Parathyroid adenoma (tissue), 2 donors: ENCODE data around the gene ITFG1.
"Not testable (repeated sequence)": the region's sequence is repeated elsewhere in the genome, so short reads cannot be mapped to it uniquely, and the experiment has no call there.

Source experiments
- H2AFZ ChIP-seq: fragments of 300-600 bp; sonication (generic); one replicate; pipeline ENCODE4 v1.7.0; 2017; ENCODE audit warnings: antibody characterized with exemption, mild to moderate bottlenecking
- H3K27ac ChIP-seq: fragments of 300-600 bp; sonication (generic); one replicate; pipeline ENCODE4 v1.7.0; 2017
- H3K27me3 ChIP-seq: fragments of 300-600 bp; sonication (generic); one replicate; pipeline ENCODE4 v1.7.0; 2017; ENCODE audit warnings: low read length; ENCODE audit not compliant: control insufficient read depth, insufficient read depth
- H3K36me3 ChIP-seq: fragments of 300-600 bp; sonication (generic); one replicate; pipeline ENCODE4 v1.7.0; 2017; ENCODE audit warnings: low read length; ENCODE audit not compliant: control insufficient read depth, insufficient read depth
- H3K4me1 ChIP-seq: fragments of 300-600 bp; sonication (generic); one replicate; pipeline ENCODE4 v1.7.0; 2017; ENCODE audit warnings: control low read depth
- H3K4me2 ChIP-seq: fragments of 300-600 bp; sonication (generic); one replicate; pipeline ENCODE4 v1.7.0; 2017; ENCODE audit warnings: low read length
- H3K4me3 ChIP-seq: fragments of 300-600 bp; sonication (generic); one replicate; pipeline ENCODE4 v1.7.0; 2017; ENCODE audit warnings: low read depth, low read length
- H3K79me2 ChIP-seq: fragments of 300-600 bp; sonication (generic); one replicate; pipeline ENCODE4 v1.7.0; 2017; ENCODE audit warnings: control low read depth
- H3K9ac ChIP-seq: fragments of 300-600 bp; sonication (generic); one replicate; pipeline ENCODE4 v1.7.0; 2017; ENCODE audit warnings: mild to moderate bottlenecking
- H3K9me3 ChIP-seq: fragments of 300-600 bp; sonication (generic); one replicate; pipeline ENCODE4 v1.7.0; 2017; ENCODE audit warnings: low read length; ENCODE audit not compliant: control insufficient read depth
- CTCF ChIP-seq: fragments of 300-600 bp; sonication (generic); IDR thresholded peaks from one replicate; pipeline ENCODE4 v1.7.0; 2017; ENCODE audit warnings: antibody characterized with exemption, mild to moderate bottlenecking
- donor health status: primary hyperparathyroidism.

ITFG1 gene

GRCh38 chr16:47161464-47161863 lies 299.4 kb downstream of the ITFG1 start:
- Histone ChIP-seq H3K36me3 (no peaks in the 10 kb centered on the region), H2AFZ (no peak overlapping the region), H3K4me1 (no peaks in the 10 kb centered on the region), H3K79me2 (no peaks in the 10 kb centered on the region), H3K4me2 (no peak overlapping the region), H3K4me3 (no peak overlapping the region), H3K9me3 (no peaks in the 10 kb centered on the region), H3K27me3 (no peaks in the 10 kb centered on the region), H3K9ac (no peak overlapping the region), H3K27ac (no peak overlapping the region)
- TF ChIP-seq CTCF, result no peak

- Histone ChIP-seq H3K4me1 (no peaks in the 10 kb centered on the region), H3K9me3 (no peaks in the 10 kb centered on the region), H3K27me3 (no peaks in the 10 kb centered on the region), H3K4me3 (no peak overlapping the region), H3K27ac (no peak overlapping the region), H3K4me2 (no peak overlapping the region), H3K9ac (no peak overlapping the region), H3K36me3 (no peaks in the 10 kb centered on the region), H3K79me2 (no peaks in the 10 kb centered on the region), H2AFZ (no peak overlapping the region)
- no peak for TF ChIP-seq CTCF
These were observed 300.4 kb downstream of the ITFG1 start for GRCh38 chr16:47160422-47160821.

GRCh38 chr16:47158992-47159391 lies 301.9 kb downstream of the ITFG1 start:
- no peak overlapping the region for H3K4me3 ChIP-seq
- no peaks in the 10 kb centered on the region for H3K9me3 ChIP-seq
- H3K4me1 ChIP-seq, result no peaks in the 10 kb centered on the region
- H3K4me2 ChIP-seq, result no peak overlapping the region
- H2AFZ ChIP-seq, result no peak overlapping the region
- no peak overlapping the region for H3K9ac ChIP-seq
- H3K27me3 ChIP-seq, result no peaks in the 10 kb centered on the region
- H3K36me3 ChIP-seq, result no peaks in the 10 kb centered on the region
- no peak for TF ChIP-seq CTCF
- no peak overlapping the region for H3K27ac ChIP-seq
- no peaks in the 10 kb centered on the region for H3K79me2 ChIP-seq

GRCh38 chr16:47156680-47157215 lies 304.1 kb downstream of the ITFG1 start:
- no peak for TF ChIP-seq CTCF
- Histone ChIP-seq H3K9ac (no peak overlapping the region), H3K4me3 (no peak overlapping the region), H2AFZ (no peak overlapping the region), H3K4me2 (no peak overlapping the region), H3K36me3 (no peaks in the 10 kb centered on the region), H3K9me3 (no peaks in the 10 kb centered on the region), H3K4me1 (no peaks in the 10 kb centered on the region), H3K27ac (no peak overlapping the region), H3K27me3 (no peaks in the 10 kb centered on the region), H3K79me2 (no peaks in the 10 kb centered on the region)

- H3K9ac ChIP-seq, H2AFZ ChIP-seq, H3K27me3 ChIP-seq, H3K4me3 ChIP-seq, H3K27ac ChIP-seq, H3K36me3 ChIP-seq, H3K9me3 ChIP-seq, H3K79me2 ChIP-seq, H3K4me2 ChIP-seq, H3K4me1 ChIP-seq: not testable (repeated sequence)
These were observed 308.4 kb downstream of the ITFG1 start for GRCh38 chr16:47152501-47152900.
